ENCODE measurements around the gene GAMT. TPM values are rescaled to one million over a fixed set of nuclear protein-coding genes. Genes with fewer than 3 reads are reported as not detected.
A peak's percentile ranks its signal among the peaks of the same experiment; 100 is the strongest.

GAMT gene
- total and polyA plus RNA-seq, 3 donors from 2014 or later = 92.2 to 191 (median 144) TPM

DNA sequence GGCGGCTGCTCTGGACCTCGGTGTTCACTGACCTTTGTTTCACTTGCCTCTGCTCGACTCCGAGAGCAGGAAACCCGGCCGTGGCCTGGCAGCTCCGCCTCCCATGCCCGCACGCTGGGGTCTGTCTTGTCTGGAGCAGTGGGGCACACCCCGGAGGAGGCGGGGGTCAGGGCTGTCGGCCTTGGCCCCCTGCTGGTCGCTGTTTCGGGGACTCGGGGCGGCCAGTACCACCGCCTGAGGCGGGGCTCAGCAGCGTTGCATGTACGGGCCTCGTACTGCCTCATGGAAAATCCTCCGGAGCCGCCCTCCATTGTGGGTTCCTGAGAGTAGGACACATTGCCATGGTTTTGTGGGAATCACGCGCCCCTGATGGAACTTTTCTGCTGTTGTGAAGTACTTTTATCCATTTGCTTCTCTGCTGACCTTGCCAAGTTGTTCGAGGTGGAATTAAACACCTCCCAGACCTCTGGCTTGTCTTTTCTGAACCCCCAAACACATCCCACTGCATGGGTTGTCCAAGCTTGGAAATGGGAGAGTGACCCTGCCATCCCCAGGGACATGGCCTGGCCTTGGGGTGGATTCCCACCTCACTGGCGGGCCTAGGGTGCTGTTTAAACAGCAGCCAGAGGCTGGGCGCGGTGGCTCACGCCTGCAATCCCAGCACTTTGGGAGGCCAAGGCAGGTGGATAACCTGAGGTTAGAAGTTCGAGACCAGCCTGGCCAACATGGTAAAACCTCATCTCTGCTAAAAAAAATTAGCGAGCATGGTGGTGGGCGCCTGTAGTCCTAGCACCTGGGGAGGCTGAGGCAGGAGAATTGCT is 23.2 kb downstream of the GAMT start:
- TF ChIP-seq, protein P1, sequence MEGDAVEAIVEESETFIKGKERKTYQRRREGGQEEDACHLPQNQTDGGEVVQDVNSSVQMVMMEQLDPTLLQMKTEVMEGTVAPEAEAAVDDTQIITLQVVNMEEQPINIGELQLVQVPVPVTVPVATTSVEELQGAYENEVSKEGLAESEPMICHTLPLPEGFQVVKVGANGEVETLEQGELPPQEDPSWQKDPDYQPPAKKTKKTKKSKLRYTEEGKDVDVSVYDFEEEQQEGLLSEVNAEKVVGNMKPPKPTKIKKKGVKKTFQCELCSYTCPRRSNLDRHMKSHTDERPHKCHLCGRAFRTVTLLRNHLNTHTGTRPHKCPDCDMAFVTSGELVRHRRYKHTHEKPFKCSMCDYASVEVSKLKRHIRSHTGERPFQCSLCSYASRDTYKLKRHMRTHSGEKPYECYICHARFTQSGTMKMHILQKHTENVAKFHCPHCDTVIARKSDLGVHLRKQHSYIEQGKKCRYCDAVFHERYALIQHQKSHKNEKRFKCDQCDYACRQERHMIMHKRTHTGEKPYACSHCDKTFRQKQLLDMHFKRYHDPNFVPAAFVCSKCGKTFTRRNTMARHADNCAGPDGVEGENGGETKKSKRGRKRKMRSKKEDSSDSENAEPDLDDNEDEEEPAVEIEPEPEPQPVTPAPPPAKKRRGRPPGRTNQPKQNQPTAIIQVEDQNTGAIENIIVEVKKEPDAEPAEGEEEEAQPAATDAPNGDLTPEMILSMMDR (IDR thresholded peaks at IDR 0.05) = no peak
- TF ChIP-seq POLR2A (IDR thresholded peaks at IDR 0.05) = no peak
- H3K27me3 ChIP-seq = no peaks in the 10 kb centered on the region
- H3K9me3 ChIP-seq = no peaks in the 10 kb centered on the region
- intact Hi-C loops (cut with DNase I; ENCODE audit: low total_unique reads) = no loop called here
- no peak for DNase-seq
- no peaks in the 10 kb centered on the region for H3K36me3 ChIP-seq (ENCODE audit: low read depth, missing control alignments)
- peaks cover 24% of the 10 kb centered on the region for H3K4me1 ChIP-seq
- 70 to 82% methylated on average over 22 to 31 of the region's 33 CpGs for WGBS, 2 donors
- peak overlapping the region in 1 of 2 donors; percentile 2 for H3K4me3 ChIP-seq
- peak overlapping the region in 1 of 2 donors; percentile 10 for H3K27ac ChIP-seq

DNA sequence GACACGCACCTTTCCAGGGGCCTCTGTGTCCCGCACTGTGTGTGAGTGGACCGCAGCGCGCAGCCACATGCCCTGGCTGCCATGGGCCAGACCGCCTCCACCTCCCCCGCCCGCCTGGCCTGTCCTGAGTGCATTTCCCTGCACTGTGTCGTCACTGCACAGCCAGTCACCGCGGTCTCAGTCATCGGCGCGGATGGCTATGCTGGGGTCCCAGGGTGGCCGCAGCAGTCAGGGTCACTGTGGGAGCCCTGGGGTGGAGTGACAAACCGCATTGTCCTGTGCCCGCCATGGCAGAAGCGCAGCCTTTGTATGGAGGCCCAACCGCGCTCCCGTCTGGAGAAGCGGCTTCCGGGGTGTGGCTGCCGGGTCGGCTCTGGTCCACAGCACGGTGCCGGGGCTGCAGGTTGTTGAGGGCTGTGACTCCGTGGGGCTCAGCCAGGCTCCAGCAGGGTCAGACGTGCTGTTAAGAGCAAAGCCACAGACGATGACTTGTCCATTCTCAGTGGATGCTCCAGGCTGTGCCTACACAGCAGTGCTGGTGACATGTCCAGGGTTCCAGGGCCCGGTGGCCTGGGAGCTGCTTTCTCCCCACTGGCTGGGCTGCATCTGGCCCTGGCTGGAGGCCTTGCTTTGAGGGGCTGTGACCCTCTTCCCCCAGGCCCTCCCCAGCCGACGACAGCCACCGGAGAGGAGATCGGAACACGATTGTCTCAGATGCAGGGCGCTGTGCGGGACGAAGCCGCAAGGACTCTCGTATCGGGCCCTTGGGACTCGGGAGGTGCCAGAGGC is 24.0 kb downstream of the GAMT start:
- no peaks in the 10 kb centered on the region for H3K9me3 ChIP-seq
- DNase-seq = no peak
- 65 to 75% methylated on average over 14 to 35 of the region's 43 CpGs for WGBS, 2 donors
- H3K4me1 ChIP-seq = peaks cover 32% of the 10 kb centered on the region
- H3K36me3 ChIP-seq (ENCODE audit: low read depth, missing control alignments) = no peaks in the 10 kb centered on the region
- H3K27me3 ChIP-seq = no peaks in the 10 kb centered on the region
- H3K27ac ChIP-seq = peak overlapping the region in 1 of 2 donors; percentile 10
- TF ChIP-seq POLR2A (IDR thresholded peaks at IDR 0.05) = no peak
- TF ChIP-seq, protein P1 (IDR thresholded peaks at IDR 0.05) = no peak
- intact Hi-C loops (cut with DNase I; ENCODE audit: low total_unique reads) = no loop called here
- H3K4me3 ChIP-seq = peak overlapping the region; percentile 2 to 12

- Histone ChIP-seq H3K27me3 (no peaks in the 10 kb centered on the region), H3K4me1 (peaks cover 29% of the 10 kb centered on the region), H3K4me3 (no peak overlapping the region), H3K36me3 (ENCODE audit: low read depth, missing control alignments) (no peaks in the 10 kb centered on the region), H3K27ac (no peak overlapping the region), H3K9me3 (no peaks in the 10 kb centered on the region)
- intact Hi-C loops (cut with DNase I; ENCODE audit: low total_unique reads) = no loop called here
- no peak for DNase-seq
- TF ChIP-seq POLR2A (IDR thresholded peaks at IDR 0.05) = no peak
- TF ChIP-seq, protein P1 (IDR thresholded peaks at IDR 0.05) = no peak
- WGBS, 2 donors = 52 to 81% methylated on average over 17 of the region's 17 CpGs
These were observed 24.9 kb downstream of the GAMT start for GRCh38 chr19:1376415-1376805.

- no peaks in the 10 kb centered on the region for H3K27me3 ChIP-seq
- peaks cover 27% of the 10 kb centered on the region for H3K4me1 ChIP-seq
- H3K4me3 ChIP-seq = no peak overlapping the region
- intact Hi-C loops (cut with DNase I; ENCODE audit: low total_unique reads) = no loop called here
- H3K27ac ChIP-seq = peak overlapping the region; percentile 73 to 78
- WGBS, 2 donors = 19 to 74% methylated on average over 10 to 12 of the region's 12 CpGs
- peak; percentile 62 for DNase-seq
- no peaks in the 10 kb centered on the region for H3K36me3 ChIP-seq (ENCODE audit: low read depth, missing control alignments)
- TF ChIP-seq POLR2A (IDR thresholded peaks at IDR 0.05) = no peak
- TF ChIP-seq, protein P1 (IDR thresholded peaks at IDR 0.05) = no peak
- no peaks in the 10 kb centered on the region for H3K9me3 ChIP-seq
These were observed 27.1 kb downstream of the GAMT start for GRCh38 chr19:1374250-1374577.
